ENCODE measurements around the gene GPR37.

Gene GPR37

GRCh38 chr7:124773938-124774337 is 8.3 kb upstream of the GPR37 start:
- TF ChIP-seq, protein P1, sequence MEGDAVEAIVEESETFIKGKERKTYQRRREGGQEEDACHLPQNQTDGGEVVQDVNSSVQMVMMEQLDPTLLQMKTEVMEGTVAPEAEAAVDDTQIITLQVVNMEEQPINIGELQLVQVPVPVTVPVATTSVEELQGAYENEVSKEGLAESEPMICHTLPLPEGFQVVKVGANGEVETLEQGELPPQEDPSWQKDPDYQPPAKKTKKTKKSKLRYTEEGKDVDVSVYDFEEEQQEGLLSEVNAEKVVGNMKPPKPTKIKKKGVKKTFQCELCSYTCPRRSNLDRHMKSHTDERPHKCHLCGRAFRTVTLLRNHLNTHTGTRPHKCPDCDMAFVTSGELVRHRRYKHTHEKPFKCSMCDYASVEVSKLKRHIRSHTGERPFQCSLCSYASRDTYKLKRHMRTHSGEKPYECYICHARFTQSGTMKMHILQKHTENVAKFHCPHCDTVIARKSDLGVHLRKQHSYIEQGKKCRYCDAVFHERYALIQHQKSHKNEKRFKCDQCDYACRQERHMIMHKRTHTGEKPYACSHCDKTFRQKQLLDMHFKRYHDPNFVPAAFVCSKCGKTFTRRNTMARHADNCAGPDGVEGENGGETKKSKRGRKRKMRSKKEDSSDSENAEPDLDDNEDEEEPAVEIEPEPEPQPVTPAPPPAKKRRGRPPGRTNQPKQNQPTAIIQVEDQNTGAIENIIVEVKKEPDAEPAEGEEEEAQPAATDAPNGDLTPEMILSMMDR (conservative IDR thresholded peaks at IDR 0.05; ENCODE audit: low read length), result no peak
- no peak for DNase-seq (ENCODE audit: low read depth)
- H3K4me3 ChIP-seq (ENCODE audit: low read length), result no peak overlapping the region

- TF ChIP-seq, protein P1 (conservative IDR thresholded peaks at IDR 0.05; ENCODE audit: low read length), result no peak
- no peak overlapping the region for H3K4me3 ChIP-seq (ENCODE audit: low read length)
- no peak for DNase-seq (ENCODE audit: low read depth)
Measured at GRCh38 chr7:124773339-124773738, 7.7 kb upstream of the GPR37 start.

- DNase-seq (ENCODE audit: low read depth), result no peak
- TF ChIP-seq, protein P1 (conservative IDR thresholded peaks at IDR 0.05; ENCODE audit: low read length), result no peak
- no peak overlapping the region for H3K4me3 ChIP-seq (ENCODE audit: low read length)
Measured at GRCh38 chr7:124769136-124769535, 3.5 kb upstream of the GPR37 start.

DNA sequence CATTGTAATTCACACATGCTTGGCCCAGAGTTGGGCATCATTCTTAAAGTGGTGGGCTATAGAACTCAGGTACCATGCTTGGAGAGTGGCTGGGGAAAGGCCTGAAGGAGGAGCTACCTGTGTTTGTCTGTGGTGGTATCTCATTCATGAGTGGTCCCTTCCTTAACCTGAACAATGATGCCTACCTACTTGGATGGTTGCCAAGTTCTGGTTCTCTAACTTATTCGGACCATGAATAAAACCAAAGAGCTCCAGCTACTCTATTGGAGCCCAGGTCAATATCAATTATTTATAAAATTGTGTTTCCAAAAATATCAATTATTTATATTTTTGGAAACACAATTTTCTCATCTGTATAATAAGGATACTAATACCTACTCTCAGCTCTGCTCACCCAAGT is 2.9 kb upstream of the GPR37 start:
- TF ChIP-seq, protein P1 (conservative IDR thresholded peaks at IDR 0.05; ENCODE audit: low read length), result no peak
- no peak for DNase-seq (ENCODE audit: low read depth)
- H3K4me3 ChIP-seq (ENCODE audit: low read length), result no peak overlapping the region

GRCh38 chr7:124764847-124765400 is 668 bp downstream of the GPR37 start:
- TF ChIP-seq, protein P1 (conservative IDR thresholded peaks at IDR 0.05; ENCODE audit: low read length), result no peak
- H3K4me3 ChIP-seq (ENCODE audit: low read length), result peak overlapping the region; percentile 54
- no peak for DNase-seq (ENCODE audit: low read depth)

GRCh38 chr7:124764051-124764846 is 1.3 kb downstream of the GPR37 start:
- H3K4me3 ChIP-seq (ENCODE audit: low read length), result peak overlapping the region; percentile 54
- DNase-seq (ENCODE audit: low read depth), result no peak
- TF ChIP-seq, protein P1 (conservative IDR thresholded peaks at IDR 0.05; ENCODE audit: low read length), result no peak

DNA sequence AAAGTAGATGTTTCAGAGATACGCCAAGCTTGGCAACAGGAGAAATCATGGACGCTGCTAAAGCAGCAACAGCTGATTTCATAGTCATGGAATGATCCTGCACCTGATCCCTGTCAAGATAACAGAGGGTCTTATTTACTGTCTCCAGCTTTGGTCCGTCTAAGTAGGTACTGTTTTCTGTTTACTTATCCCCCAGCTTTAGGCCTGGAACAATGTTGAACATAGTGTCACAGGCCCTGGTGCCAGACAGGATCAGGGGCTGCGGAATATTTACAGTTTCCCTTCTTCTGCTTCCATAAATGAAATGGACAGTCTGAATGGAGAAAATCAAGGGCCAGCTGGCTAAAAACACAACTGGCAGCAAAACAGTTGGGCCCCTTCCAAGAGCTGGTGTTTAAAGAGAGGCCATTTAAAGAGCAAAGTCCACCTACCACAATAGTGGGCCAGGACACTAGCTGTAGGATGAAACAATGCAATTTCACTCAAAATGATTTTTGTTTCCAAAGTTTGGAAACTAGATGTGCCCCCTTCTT is 2.9 kb downstream of the GPR37 start:
- H3K4me3 ChIP-seq (ENCODE audit: low read length), result no peak overlapping the region
- TF ChIP-seq, protein P1 (conservative IDR thresholded peaks at IDR 0.05; ENCODE audit: low read length), result no peak
- no peak for DNase-seq (ENCODE audit: low read depth)
